ENCODE results near the gene FAM163A.

Gene FAM163A

GRCh38 chr1:179754041-179754624, 11.0 kb downstream of the FAM163A start:
- H3K36me3 ChIP-seq (ENCODE audit: insufficient read depth, low read length), result no peaks in the 10 kb centered on the region
- no peaks in the 10 kb centered on the region for H3K9me2 ChIP-seq (ENCODE audit: low read depth, low read length)
- no peak overlapping the region for H3K9ac ChIP-seq (ENCODE audit: low read length)
- no peaks in the 10 kb centered on the region; the same call in 1 of the 2 replicates for H3K9me3 ChIP-seq (ENCODE audit: low read length)
- no peak overlapping the region for H2AFZ ChIP-seq (ENCODE audit: low read length)
- no peak overlapping the region for H3K27ac ChIP-seq (ENCODE audit: low read depth, low read length, poor library complexity, severe bottlenecking)
- no peaks in the 10 kb centered on the region for H3K4me1 ChIP-seq (ENCODE audit: insufficient read depth, low read length, severe bottlenecking)
- no peaks in the 10 kb centered on the region for H4K20me1 ChIP-seq (ENCODE audit: insufficient read depth, low read length)
- H3F3A ChIP-seq (ENCODE audit: insufficient read depth, low read length), result no peaks in the 10 kb centered on the region
- no peaks in the 10 kb centered on the region for H3K79me2 ChIP-seq (ENCODE audit: insufficient read depth, low read length)
- no peak overlapping the region for H3K4me2 ChIP-seq (ENCODE audit: low read length)
- H3K4me3 ChIP-seq (ENCODE audit: low read depth, low read length, poor library complexity, severe bottlenecking), result no peak overlapping the region
- no peak for TF ChIP-seq CTCF (IDR thresholded peaks at IDR 0.05; ENCODE audit: low read length)
- TF ChIP-seq EZH2 (IDR thresholded peaks at IDR 0.05; ENCODE audit: borderline replicate concordance, low read length), result no peak
- H3K27me3 ChIP-seq (ENCODE audit: insufficient read depth, low read length), result no peaks in the 10 kb centered on the region

- no peaks in the 10 kb centered on the region for H3K79me2 ChIP-seq (ENCODE audit: insufficient read depth, low read length)
- TF ChIP-seq CTCF (IDR thresholded peaks at IDR 0.05; ENCODE audit: low read length) (no peak), EZH2 (IDR thresholded peaks at IDR 0.05; ENCODE audit: borderline replicate concordance, low read length) (no peak)
These were observed 14.8 kb downstream of the FAM163A start for GRCh38 chr1:179757933-179758332.

GRCh38 chr1:179760521-179760920, 17.4 kb downstream of the FAM163A start:
- no peaks in the 10 kb centered on the region for H3K4me1 ChIP-seq (ENCODE audit: insufficient read depth, low read length, severe bottlenecking)
- H3K36me3 ChIP-seq (ENCODE audit: insufficient read depth, low read length), result no peaks in the 10 kb centered on the region
- no peak overlapping the region for H3K27ac ChIP-seq (ENCODE audit: low read depth, low read length, poor library complexity, severe bottlenecking)
- H3K9me3 ChIP-seq (ENCODE audit: low read length), result no peaks in the 10 kb centered on the region
- H3K27me3 ChIP-seq (ENCODE audit: insufficient read depth, low read length), result no peaks in the 10 kb centered on the region
- H4K20me1 ChIP-seq (ENCODE audit: insufficient read depth, low read length), result no peaks in the 10 kb centered on the region
- H3K4me3 ChIP-seq (ENCODE audit: low read depth, low read length, poor library complexity, severe bottlenecking), result no peak overlapping the region
- no peak overlapping the region for H3K9ac ChIP-seq (ENCODE audit: low read length)
- H3K4me2 ChIP-seq (ENCODE audit: low read length), result no peak overlapping the region
- H3F3A ChIP-seq (ENCODE audit: insufficient read depth, low read length), result no peaks in the 10 kb centered on the region
- H2AFZ ChIP-seq (ENCODE audit: low read length), result no peak overlapping the region
- TF ChIP-seq CTCF (IDR thresholded peaks at IDR 0.05; ENCODE audit: low read length) (no peak), EZH2 (IDR thresholded peaks at IDR 0.05; ENCODE audit: borderline replicate concordance, low read length) (no peak)
- H3K9me2 ChIP-seq (ENCODE audit: low read depth, low read length), result no peaks in the 10 kb centered on the region
- H3K79me2 ChIP-seq (ENCODE audit: insufficient read depth, low read length), result no peaks in the 10 kb centered on the region

More at GRCh38 chr1:179757933-179758332, 14.8 kb downstream of the FAM163A start:
- Histone ChIP-seq H3K27me3 (ENCODE audit: insufficient read depth, low read length) (no peaks in the 10 kb centered on the region), H4K20me1 (ENCODE audit: insufficient read depth, low read length) (no peaks in the 10 kb centered on the region), H3K27ac (ENCODE audit: low read depth, low read length, poor library complexity, severe bottlenecking) (no peak overlapping the region), H3K4me3 (ENCODE audit: low read depth, low read length, poor library complexity, severe bottlenecking) (no peak overlapping the region), H3K9ac (ENCODE audit: low read length) (no peak overlapping the region), H3K4me1 (ENCODE audit: insufficient read depth, low read length, severe bottlenecking) (no peaks in the 10 kb centered on the region), H3K4me2 (ENCODE audit: low read length) (no peak overlapping the region), H3K36me3 (ENCODE audit: insufficient read depth, low read length) (no peaks in the 10 kb centered on the region), H3K9me2 (ENCODE audit: low read depth, low read length) (no peaks in the 10 kb centered on the region), H3F3A (ENCODE audit: insufficient read depth, low read length) (no peaks in the 10 kb centered on the region), H3K9me3 (ENCODE audit: low read length) (no peaks in the 10 kb centered on the region), H2AFZ (ENCODE audit: low read length) (no peak overlapping the region)
